HG03280 (cell line): ENCODE results near the gene WFDC1.
"Not testable (repeated sequence)": the region's sequence is repeated elsewhere in the genome, so short reads cannot be mapped to it uniquely, and the experiment has no call there.

Experiments used
- ATAC-seq: cut with Tn5 transposase; IDR thresholded peaks from one replicate; pipeline ENCODE4 v1.9.1; 2021; ENCODE audit warnings: mild to moderate bottlenecking, moderate library complexity; ENCODE audit not compliant: unreplicated experiment

The WFDC1 gene

DNA sequence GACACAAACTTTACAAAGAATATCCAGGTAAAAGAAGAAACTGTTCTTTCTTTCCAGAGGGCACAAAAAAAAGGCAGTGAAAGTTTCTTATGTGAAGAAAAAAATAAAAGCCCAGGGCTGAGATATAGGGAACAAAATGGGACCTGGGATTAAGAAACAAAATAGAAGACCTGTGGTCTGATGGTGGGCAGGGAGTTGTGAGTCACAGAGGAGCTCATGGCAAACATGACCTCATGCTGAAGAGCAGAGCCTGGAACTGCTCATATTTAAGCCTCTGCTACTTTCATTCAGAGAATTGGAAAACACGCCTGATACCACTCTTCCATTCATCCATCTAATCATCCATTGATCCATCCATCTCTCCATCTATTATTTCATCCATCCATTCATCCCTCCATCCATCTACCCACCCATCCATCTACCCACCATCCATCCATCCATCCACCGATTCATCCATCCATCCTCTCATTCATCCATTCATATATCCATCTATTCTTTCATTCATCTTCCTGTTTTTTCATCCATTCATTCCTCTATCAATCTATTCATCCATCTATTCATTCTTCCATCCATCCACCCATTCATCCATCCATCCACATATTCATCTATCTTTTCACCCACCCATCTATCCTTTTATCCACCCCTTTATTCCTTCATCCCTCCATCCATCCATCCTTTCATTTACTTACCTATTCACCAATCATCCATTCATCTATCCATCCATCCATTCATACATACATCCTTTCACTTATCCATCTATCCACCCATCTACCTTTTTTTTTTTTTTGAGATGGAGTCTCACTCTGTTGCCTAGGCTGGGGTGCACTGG lies 30.0 kb downstream of the WFDC1 start:
- ATAC-seq, result no peak

- ATAC-seq, result no peak
These were observed 31.9 kb downstream of the WFDC1 start for GRCh38 chr16:84326545-84326944.

GRCh38 chr16:84327926-84328505 lies 33.3 kb downstream of the WFDC1 start:
- ATAC-seq, result no peak

GRCh38 chr16:84329016-84329415 lies 34.3 kb downstream of the WFDC1 start:
- ATAC-seq, result no peak

GRCh38 chr16:84329843-84330684 lies 35.4 kb downstream of the WFDC1 start:
- ATAC-seq, result no peak

DNA sequence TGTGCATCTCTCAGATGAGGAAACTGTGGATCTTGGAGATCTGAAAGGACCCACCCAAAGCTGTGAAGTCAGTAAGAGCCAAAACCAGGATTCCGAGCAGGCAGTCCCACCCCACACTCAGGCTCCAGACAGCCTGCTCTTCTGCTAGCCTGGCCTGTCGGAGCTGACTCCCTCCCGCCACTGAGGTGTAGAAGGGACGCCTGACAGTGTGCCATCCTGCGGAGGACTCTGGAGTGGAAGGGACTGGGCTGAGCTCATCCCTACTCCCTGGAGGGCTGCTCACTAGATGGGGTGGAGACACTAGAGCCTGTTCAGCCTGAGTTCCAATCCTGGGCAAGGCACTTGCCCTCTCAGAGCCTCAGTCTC lies 36.0 kb downstream of the WFDC1 start:
- no peak for ATAC-seq

- ATAC-seq, result no peak
These were observed 37.5 kb downstream of the WFDC1 start for GRCh38 chr16:84331998-84332780.

DNA sequence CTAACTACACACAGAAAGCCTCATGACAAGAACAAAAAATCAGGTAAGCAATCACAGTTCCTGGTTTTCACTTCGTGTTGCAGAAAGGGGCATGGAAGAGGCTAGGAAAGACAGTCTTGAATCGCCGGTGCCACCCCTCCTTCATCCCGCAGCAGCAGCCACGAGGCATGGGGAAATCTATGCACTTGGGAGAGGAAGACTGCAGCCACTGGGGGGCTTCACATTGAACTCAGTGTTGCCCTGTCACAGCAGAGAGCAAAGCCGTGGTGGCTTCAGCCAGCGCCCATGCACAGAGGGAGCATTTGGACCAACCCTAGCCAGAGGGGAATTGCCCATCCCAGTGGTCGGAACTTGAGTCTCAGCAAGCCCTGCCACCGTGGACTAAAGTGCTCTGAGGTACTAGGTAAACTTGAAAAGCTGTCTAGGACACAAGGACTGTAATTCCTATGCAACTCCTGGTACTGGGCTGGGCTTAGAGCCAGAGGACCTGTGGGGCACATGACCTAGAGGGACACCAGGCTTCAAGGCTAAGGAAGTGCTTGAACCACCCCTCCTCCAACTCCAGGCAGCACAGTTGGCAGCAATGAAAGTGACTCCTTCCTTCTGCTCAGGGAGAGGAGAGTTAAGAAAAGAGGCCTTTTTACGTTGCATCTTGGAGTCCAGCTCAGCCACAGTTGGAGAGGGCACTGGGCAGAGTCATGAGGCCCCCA lies 38.5 kb downstream of the WFDC1 start:
- no peak for ATAC-seq

- no peak for ATAC-seq
These were observed 39.4 kb downstream of the WFDC1 start for GRCh38 chr16:84334058-84334457.

DNA sequence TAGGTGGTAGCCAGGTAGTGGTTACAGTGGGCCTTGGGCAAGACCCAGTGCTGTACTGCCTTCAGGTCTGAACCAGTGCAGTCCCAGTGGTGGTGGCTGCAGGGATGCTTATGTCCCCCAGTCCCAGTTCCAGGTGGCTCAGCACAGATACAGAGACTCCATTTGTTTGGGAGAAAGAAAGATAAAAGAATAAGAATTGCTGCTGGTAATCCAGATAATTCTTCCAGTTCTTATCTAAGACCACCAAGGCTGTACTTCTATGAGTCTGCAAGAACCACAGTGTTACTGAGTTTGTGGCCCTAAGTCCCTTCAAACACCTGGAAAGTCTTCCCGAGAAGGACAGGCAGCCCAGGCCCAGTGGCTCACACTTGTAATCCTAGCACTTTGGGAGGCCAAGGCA lies 39.8 kb downstream of the WFDC1 start:
- ATAC-seq, result no peak

GRCh38 chr16:84337236-84337635 lies 42.6 kb downstream of the WFDC1 start:
- ATAC-seq, result not testable (repeated sequence)

GRCh38 chr16:84339311-84339710 lies 44.6 kb downstream of the WFDC1 start:
- no peak for ATAC-seq

DNA sequence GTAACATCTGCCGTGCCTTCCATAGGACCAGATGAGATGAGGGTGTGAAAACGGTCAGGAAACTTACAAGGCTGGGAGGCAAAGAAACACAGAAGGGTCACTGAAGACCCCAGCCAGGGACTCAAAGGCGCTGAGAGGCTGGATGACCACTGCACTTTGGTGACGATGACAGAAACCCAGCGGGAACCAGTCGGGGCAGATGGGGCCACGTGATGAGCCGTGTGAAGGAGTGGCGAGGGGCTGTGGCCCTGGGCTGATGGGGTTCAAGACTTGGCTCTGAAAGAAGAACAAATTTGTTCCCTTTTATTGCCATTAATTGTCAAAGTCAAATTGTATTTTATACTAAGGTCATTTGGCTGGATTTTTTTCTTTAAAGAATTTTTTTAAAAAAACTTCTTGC lies 45.1 kb downstream of the WFDC1 start:
- no peak for ATAC-seq

DNA sequence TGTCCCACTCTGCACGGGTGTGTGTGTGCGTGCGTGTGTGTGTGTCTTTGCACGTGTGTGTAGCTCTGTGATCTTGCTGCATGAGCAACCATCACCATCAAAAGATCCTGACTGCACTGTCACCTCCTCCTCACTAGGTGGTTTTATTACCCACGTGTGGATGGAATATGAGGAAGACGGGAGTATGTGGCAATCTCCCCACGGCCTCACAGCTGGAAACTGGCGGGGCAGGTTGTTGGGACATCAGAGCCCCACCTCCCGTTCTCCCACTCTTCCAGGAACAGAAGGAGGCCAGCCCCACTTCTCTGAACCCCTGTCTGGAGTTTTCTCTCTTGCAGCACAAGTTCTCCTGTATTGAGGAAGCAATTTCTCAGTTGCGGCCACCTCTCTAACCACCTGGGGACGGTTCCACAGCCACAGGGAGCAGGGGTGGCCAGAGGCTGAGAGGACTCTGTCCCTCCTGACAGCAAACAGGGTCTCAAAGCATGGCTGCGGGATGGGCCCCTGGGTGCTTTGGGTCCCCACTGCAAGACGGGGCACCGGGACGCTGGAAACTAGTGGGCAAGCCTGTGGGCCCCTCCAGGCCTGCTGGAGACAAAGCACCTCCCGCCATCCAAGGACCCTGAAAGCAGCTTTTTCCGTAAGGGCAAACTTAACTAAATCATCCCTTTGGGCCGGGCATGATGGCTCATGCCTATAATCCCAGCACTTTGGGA lies 45.8 kb downstream of the WFDC1 start:
- ATAC-seq, result no peak

DNA sequence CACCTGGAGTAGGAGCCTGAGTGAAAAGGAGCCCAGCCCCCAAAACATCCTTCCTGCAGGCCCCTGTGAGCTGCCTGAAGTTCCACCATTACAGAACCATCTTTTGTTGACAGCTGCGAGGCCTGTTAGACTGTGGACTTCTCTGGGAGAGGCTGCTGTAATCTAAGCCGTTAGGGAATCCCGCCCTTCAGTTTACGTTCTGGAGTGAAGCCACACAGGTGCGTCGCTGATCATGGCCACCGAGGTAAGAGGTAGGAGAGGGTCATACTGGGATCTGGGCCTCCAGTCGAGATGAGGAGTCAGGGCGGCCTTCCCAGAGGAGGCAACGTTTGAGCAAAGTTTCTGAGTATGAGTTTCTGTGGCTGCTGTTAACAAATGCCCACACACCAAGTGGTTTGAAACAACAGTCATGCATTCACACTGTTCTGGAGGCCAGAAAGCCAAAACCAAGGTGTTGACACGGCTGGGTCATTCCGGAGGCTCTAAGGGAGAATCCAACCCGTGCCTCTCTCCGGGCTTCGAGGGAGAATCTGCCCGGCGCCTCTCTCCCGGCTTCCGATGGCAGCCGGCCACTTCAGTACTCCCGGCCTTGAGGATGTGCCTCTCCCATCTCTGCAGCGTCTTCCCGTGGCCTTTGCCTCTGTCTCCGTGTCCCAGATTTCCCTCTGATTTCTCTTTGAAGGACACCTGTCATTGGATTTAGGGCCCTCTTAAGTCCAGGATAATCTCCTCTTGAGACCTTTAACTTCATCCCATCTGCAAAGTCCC lies 47.0 kb downstream of the WFDC1 start:
- ATAC-seq, result no peak

GRCh38 chr16:84343800-84344199 lies 49.1 kb downstream of the WFDC1 start:
- not testable (repeated sequence) for ATAC-seq

DNA sequence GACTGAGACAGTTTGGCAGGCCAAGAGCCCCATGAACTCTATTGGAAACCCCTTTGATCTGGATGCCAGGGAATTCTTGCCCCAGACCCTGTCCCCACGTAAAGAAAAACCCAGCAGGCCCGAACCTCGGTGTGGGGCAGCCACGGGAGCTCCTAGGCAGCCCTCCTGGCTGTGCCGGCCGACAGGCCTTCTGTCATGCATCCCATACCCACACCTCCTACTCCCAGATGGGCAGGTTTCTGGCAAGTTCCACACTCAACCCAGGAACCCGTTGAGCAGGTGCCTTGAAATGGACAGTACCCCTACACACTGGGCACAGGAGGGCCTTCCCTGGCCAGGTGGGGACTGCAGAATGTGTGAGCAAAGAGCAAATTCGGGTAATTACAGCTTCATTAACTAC lies 50.1 kb downstream of the WFDC1 start:
- no peak for ATAC-seq

- ATAC-seq, result no peak
These were observed 52.5 kb downstream of the WFDC1 start for GRCh38 chr16:84347161-84347560.

DNA sequence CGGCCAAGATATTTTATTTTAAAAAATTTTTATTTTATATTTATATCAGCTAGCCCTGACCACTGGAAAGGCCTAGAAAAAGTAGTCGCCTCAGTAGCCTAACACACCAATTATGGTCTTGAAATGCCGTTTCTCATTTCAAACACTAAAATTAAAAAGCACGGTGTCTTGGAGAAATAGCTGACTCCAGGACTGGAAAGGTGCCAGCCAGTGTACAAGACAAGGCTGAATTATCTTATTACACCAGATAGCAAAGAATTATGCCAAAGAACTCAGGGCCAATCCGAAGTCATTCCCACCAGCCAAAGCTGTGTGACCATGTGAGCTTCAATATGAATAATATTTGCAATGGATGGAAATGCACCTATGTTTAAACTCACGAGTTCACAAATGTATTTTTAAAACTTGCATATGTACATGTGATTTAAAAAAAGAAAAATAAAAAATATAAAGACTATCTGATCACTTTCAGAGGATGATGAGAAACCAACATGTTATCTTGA lies 53.8 kb downstream of the WFDC1 start:
- ATAC-seq, result no peak
